Thoracic aorta (tissue), 2 donors: Measurements from ENCODE around the gene UBR4. TPM values are rescaled to one million over a fixed set of nuclear protein-coding genes. Genes with fewer than 3 reads are reported as not detected.

Source experiments
- ATAC-seq: fragments of 150-250 bp; one replicate; pipeline ENCODE4 v1.8.0; 2017; ENCODE audit warnings: low read depth; ENCODE audit not compliant: insufficient number of reproducible peaks, low FRiP score
- DNase-seq: peaks from one replicate; pipeline ENCODE4 v3.0.0-alpha.2; 2020; ENCODE audit warnings: low spot score
- H3K27ac ChIP-seq, 2 donors: fragments of 200-600 bp; sonication (generic); 1 replicate in 1 of 2; 2 replicates in 1 of 2; pipeline ENCODE4 v1.5.1; 2016; ENCODE audit warnings: mild to moderate bottlenecking in 2 of 2, moderate library complexity in 2 of 2
- H3K27me3 ChIP-seq: fragments of 200-600 bp; sonication (generic); replicated peaks from 2 replicates; pipeline ENCODE4 v1.6.0; 2016; ENCODE audit warnings: mild to moderate bottlenecking; ENCODE audit not compliant: insufficient read depth
- H3K36me3 ChIP-seq: fragments of 200-600 bp; sonication (generic); one replicate; pipeline ENCODE4 v1.5.1; 2016
- H3K4me1 ChIP-seq, 2 donors: fragments of 200-600 bp; sonication (generic); 1 replicate in 1 of 2; 2 replicates in 1 of 2; pipeline versions ENCODE4 v1.5.1 to v1.6.0; 2016; ENCODE audit warnings: low read depth in 2 of 2, mild to moderate bottlenecking in 1 of 2; ENCODE audit not compliant: control insufficient read depth in 1 of 2
- H3K4me3 ChIP-seq: fragments of 200-600 bp; sonication (generic); 2 replicates; pipeline ENCODE4 v1.5.1; 2016; ENCODE audit warnings: mild to moderate bottlenecking
- H3K9me3 ChIP-seq: fragments of 200-600 bp; sonication (generic); 2 replicates; pipeline ENCODE4 v1.5.1; 2016
- total RNA-seq, 2 donors: library from RNA; depleted of rRNA; stranded (reverse); fragments of >200 nt; gene quantifications; one replicate each; pipeline versions ENCODE4 v1.1.0 to v1.2.3, GENCODE V29; 2016
- TF ChIP-seq, protein P1 (sequence below): fragments of 200-600 bp; sonication (generic); IDR thresholded peaks from one replicate; pipeline ENCODE4 v1.5.1; 2019; ENCODE audit warnings: antibody characterized with exemption

The UBR4 gene
- total RNA-seq, 2 donors from 2014 or later = 231 to 266 TPM

DNA sequence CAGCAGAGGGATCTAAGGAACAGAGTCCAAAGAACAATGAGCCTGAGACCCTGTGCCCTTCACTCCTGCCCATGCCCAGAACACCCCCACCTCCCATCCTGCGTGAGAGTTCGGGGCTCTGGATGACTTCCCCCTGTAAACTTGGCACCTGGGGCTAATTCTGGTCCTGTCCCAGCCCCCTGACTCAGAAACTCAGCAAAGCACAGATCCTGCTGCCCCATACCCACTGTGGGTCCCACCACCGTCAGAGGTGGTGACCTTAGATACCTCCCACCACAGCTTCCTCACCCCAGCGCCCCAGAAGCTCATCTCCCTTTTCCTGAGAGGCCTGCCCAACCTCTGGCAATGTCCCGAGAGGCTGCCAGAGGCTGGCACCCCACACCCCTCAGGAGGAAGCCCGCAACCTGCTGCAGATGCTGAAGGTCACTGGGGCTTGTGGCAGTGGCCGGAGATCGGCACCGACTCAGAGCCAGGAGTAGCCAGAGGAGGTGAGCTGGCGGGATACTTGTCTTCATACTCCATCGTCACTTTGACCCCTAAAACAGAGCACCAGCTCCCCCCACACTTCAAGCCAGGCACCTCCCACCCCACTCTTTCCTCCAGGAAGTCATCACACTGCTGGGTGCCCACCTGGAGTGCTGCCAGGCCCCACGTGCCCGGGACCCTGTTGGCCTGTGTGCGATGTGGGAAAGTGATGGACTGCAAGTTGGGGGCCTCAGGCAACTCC is 142.0 kb downstream of the UBR4 start:
- Histone ChIP-seq H3K27ac (no peak overlapping the region), H3K9me3 (no peaks in the 10 kb centered on the region), H3K4me3 (no peak overlapping the region), H3K4me1 (peaks cover 4 to 29% of the 10 kb centered on the region in 2 donors), H3K27me3 (no peaks in the 10 kb centered on the region), H3K36me3 (no peaks in the 10 kb centered on the region)
- TF ChIP-seq, protein P1, sequence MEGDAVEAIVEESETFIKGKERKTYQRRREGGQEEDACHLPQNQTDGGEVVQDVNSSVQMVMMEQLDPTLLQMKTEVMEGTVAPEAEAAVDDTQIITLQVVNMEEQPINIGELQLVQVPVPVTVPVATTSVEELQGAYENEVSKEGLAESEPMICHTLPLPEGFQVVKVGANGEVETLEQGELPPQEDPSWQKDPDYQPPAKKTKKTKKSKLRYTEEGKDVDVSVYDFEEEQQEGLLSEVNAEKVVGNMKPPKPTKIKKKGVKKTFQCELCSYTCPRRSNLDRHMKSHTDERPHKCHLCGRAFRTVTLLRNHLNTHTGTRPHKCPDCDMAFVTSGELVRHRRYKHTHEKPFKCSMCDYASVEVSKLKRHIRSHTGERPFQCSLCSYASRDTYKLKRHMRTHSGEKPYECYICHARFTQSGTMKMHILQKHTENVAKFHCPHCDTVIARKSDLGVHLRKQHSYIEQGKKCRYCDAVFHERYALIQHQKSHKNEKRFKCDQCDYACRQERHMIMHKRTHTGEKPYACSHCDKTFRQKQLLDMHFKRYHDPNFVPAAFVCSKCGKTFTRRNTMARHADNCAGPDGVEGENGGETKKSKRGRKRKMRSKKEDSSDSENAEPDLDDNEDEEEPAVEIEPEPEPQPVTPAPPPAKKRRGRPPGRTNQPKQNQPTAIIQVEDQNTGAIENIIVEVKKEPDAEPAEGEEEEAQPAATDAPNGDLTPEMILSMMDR = no peak
- DNase-seq (no peak), ATAC-seq (no peak)

DNA sequence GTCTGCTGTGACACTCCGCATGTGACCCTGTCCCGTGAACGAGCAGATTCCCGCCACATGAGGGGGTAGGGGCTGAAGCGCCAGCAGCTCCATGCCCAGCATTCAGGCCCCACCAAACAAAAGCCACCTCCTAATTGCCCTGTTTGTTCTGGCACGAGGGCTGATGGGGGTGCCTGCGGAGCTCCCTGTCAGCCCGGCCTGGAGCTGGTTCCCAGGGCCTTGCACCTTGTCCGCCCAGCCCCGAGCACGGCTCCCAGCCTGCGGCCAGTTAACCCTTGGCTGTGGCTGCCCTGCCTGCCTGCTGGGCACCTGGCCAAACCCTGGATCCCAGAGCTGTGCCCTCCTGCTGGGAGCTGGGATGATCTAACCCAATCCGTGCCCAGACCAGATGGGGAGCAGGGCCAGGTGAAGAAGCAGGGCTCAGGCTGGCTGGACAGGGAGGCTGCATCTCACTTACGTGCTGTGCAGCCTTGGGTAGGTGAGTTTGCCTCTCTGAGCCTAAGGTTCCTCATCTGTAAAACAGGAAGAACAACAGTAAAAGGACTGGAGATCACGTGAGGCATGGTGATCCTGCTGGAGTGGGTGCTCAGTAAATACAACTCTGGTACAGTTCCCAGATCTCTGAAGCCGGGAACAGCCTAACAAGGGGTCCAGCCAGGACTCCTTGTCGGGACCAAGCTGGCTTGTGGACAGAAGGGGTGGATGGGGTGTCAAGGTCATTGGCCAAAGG is 142.7 kb downstream of the UBR4 start:
- H3K27ac ChIP-seq = no peak overlapping the region
- no peaks in the 10 kb centered on the region for H3K9me3 ChIP-seq
- H3K4me1 ChIP-seq = peaks cover 0 to 22% of the 10 kb centered on the region in 2 donors
- no peak overlapping the region for H3K4me3 ChIP-seq
- DNase-seq (no peak), ATAC-seq (peak; percentile 10)
- no peaks in the 10 kb centered on the region for H3K27me3 ChIP-seq
- TF ChIP-seq, protein P1 = no peak
- no peaks in the 10 kb centered on the region for H3K36me3 ChIP-seq

DNA sequence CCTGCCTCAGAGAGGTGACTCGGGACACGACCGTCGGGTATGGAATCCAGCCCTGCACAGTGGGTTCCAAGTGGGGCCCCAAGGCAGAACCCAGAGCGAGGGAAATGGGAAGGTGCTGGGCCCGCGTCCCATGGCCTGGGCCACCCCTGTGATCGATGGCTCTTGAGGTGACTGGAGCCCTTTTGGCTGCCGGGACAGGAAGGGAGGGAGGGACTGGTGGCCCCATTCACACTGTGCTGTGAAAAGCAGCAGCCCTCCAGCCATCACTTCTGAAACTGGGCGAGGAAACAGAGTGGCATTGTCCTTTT is 143.2 kb downstream of the UBR4 start:
- Histone ChIP-seq H3K27ac (no peak overlapping the region), H3K4me3 (no peak overlapping the region)
- TF ChIP-seq, protein P1 = no peak

DNA sequence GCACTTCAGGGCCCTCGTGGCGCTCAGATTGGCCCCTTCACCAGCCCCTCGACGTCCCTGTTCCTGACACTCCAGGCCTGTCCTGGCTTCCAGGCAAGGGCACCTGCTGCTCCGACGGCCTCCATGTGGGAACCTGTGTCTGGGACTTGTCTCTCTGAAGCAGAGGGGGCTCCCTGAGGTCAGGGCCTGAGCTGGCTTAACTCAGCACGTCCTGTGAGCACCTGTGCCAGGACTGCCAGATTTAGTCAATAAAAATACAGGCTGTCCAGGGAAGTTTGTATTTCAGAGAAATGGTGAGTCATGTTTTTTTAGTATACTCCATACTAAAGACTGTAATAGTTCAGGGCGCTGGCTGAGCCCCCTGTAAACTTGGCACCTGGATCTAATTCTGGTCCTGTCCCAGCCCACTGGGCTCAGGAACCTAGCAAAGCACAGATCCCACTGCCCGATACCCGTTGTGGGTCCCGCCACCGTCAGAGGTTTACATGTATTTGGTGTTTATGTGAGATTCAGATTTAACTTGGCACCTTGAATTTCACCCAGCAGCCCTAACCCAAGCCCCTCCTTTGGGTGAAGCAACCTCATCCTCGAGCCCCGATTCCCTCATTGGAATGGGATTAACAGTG is 143.7 kb downstream of the UBR4 start:
- Histone ChIP-seq H3K36me3 (no peaks in the 10 kb centered on the region), H3K27me3 (no peaks in the 10 kb centered on the region), H3K4me3 (no peak overlapping the region), H3K4me1 (peaks cover 0 to 22% of the 10 kb centered on the region in 2 donors), H3K27ac (no peak overlapping the region), H3K9me3 (no peaks in the 10 kb centered on the region)
- TF ChIP-seq, protein P1 = no peak
- no peak for ATAC-seq
- no peak for DNase-seq

More for the DNA sequence above, 143.2 kb downstream of the UBR4 start:
- ATAC-seq (no peak), DNase-seq (no peak)
- no peaks in the 10 kb centered on the region for H3K9me3 ChIP-seq
- peaks cover 0 to 22% of the 10 kb centered on the region in 2 donors for H3K4me1 ChIP-seq
- no peaks in the 10 kb centered on the region for H3K27me3 ChIP-seq
- H3K36me3 ChIP-seq = no peaks in the 10 kb centered on the region

DNA sequence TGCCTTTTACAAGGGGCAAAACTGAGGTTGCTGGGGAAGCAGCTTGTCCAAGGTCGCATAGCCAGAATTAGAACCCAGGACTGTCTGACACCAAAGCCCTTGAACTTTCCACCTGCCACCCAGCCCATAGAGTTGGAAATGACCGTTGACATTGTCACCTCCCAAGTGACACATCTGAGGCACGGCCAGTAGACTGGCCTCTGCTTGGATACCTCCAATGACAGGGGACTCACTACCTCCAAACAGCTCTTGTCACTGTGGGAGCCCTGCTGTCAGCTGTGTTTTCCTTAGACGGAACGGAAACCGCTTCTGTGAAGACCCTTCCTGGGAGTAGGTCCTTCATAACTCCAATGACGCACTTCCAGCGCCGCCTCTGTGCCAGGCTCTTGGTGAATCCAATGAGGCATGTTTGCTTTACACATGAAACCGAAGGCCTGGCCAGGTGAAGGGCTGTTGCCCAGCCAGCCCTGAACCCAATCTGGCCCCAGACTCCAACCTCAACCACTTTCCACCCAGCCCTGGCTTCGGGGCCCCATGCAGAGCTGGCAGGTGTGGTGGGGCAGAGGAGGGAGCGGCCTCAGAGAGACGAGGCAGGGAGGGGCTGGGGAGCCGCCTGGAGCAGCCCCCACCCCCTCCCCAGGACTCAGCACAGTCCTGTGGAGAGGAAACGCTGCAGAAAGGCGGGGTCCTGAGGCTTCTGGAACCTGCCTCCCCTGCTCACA is 144.4 kb downstream of the UBR4 start:
- peaks cover 0 to 22% of the 10 kb centered on the region in 2 donors for H3K4me1 ChIP-seq
- TF ChIP-seq, protein P1 = no peak
- no peaks in the 10 kb centered on the region for H3K36me3 ChIP-seq
- no peaks in the 10 kb centered on the region for H3K9me3 ChIP-seq
- ATAC-seq = no peak
- H3K4me3 ChIP-seq = no peak overlapping the region
- no peaks in the 10 kb centered on the region for H3K27me3 ChIP-seq
- no peak overlapping the region for H3K27ac ChIP-seq
- no peak for DNase-seq
